SH-SY5Y (cell line): ENCODE measurements around the gene ZGRF1.

Source experiments
- GATA2 ChIP-seq: IDR thresholded peaks from 2 replicates; pipeline ENCODE4 v1.6.1; 2011; ENCODE audit warnings: mild to moderate bottlenecking, low read depth, low read length
- GATA3 ChIP-seq: IDR thresholded peaks from 2 replicates; pipeline ENCODE4 v1.6.1; 2011; ENCODE audit warnings: low read depth, mild to moderate bottlenecking, low read length, moderate library complexity

The ZGRF1 gene

GRCh38 chr4:112585977-112586736, 50.6 kb downstream of the ZGRF1 start:
- TF ChIP-seq GATA2 (peak; percentile 55; the same call in 1 of the 2 replicates), GATA3 (0 out of 2 replicates have a peak, but pooled peaks have one; percentile 45)

- no peak for TF ChIP-seq GATA2
- no peak for TF ChIP-seq GATA3
These were observed 69.2 kb downstream of the ZGRF1 start for GRCh38 chr4:112567536-112567935.

GRCh38 chr4:112564706-112565270, 71.9 kb downstream of the ZGRF1 start:
- no peak for TF ChIP-seq GATA3
- no peak for TF ChIP-seq GATA2

GRCh38 chr4:112563431-112564200, 73.1 kb downstream of the ZGRF1 start:
- TF ChIP-seq GATA2 (peak; percentile 59), GATA3 (no peak)

- no peak for TF ChIP-seq GATA2
- no peak for TF ChIP-seq GATA3
These were observed 74.3 kb downstream of the ZGRF1 start for GRCh38 chr4:112562254-112562879.

GRCh38 chr4:112560084-112560483, 76.6 kb downstream of the ZGRF1 start:
- TF ChIP-seq GATA2 = no peak
- TF ChIP-seq GATA3 = no peak

GRCh38 chr4:112559053-112559452, 77.7 kb downstream of the ZGRF1 start:
- no peak for TF ChIP-seq GATA2
- no peak for TF ChIP-seq GATA3

- TF ChIP-seq GATA3 (no peak), GATA2 (no peak)
These were observed 78.9 kb downstream of the ZGRF1 start for GRCh38 chr4:112557676-112558411.

- TF ChIP-seq GATA3 (no peak), GATA2 (no peak)
These were observed 84.0 kb downstream of the ZGRF1 start for GRCh38 chr4:112552668-112553067.

GRCh38 chr4:112550728-112551127, 86.0 kb downstream of the ZGRF1 start:
- no peak for TF ChIP-seq GATA2
- no peak for TF ChIP-seq GATA3

GRCh38 chr4:112546476-112546875, 90.2 kb downstream of the ZGRF1 start:
- no peak for TF ChIP-seq GATA2
- no peak for TF ChIP-seq GATA3

- no peak for TF ChIP-seq GATA2
- TF ChIP-seq GATA3 = no peak
These were observed 91.4 kb downstream of the ZGRF1 start for GRCh38 chr4:112545346-112545745.

GRCh38 chr4:112540695-112541094, 96.0 kb downstream of the ZGRF1 start:
- peak; percentile 97 for TF ChIP-seq GATA3
- TF ChIP-seq GATA2 = no peak
